ENCODE measurements around the gene PRM2. TPM values are rescaled to one million over a fixed set of nuclear protein-coding genes. Genes with fewer than 3 reads are reported as not detected.

The PRM2 gene
- total RNA-seq, 3 donors from 2014 or later (not counting 1 experiment from before 2014, with no cell fraction given) = not detected

GRCh38 chr16:11310997-11311561, 34.8 kb upstream of the PRM2 start:
- no peak for TF ChIP-seq CTCF (IDR thresholded peaks at IDR 0.05)
- no peak overlapping the region for H3K4me3 ChIP-seq (ENCODE audit: low read length)
- 63% methylated on average over 6 of the region's 10 CpGs for WGBS (ENCODE audit: insufficient coverage)
- intact Hi-C loops (cut with micrococcal nuclease) = no loop called here
- DNase-seq (peak in 1 of 2 donors; percentile 62), ATAC-seq (peak in 2 of 3 donors; percentile 45 to 46)
- H3K36me3 Mint-ChIP-seq = no peaks in the 10 kb centered on the region
- peak overlapping the region; percentile 63 for H3K27ac ChIP-seq (ENCODE audit: low read length)
- H3K9me3 Mint-ChIP-seq = no peaks in the 10 kb centered on the region
- no peaks in the 10 kb centered on the region for H3K9me3 ChIP-seq (ENCODE audit: control insufficient read depth, insufficient read depth, low read length)
- H3K27me3 ChIP-seq (ENCODE audit: control insufficient read depth, insufficient read depth, low read length) = no peaks in the 10 kb centered on the region
- peak overlapping the region in 1 of 2 donors; percentile 18 for H3K27ac Mint-ChIP-seq
- H3K4me1 Mint-ChIP-seq = peaks cover 11 to 21% of the 10 kb centered on the region in 2 donors
- H3K36me3 ChIP-seq (ENCODE audit: control insufficient read depth, insufficient read depth, low read length) = no peaks in the 10 kb centered on the region
- H3K4me1 ChIP-seq (ENCODE audit: control insufficient read depth, insufficient read depth, low read length) = peaks cover 56% of the 10 kb centered on the region
- peaks cover 0 to 9% of the 10 kb centered on the region in 2 donors for H3K27me3 Mint-ChIP-seq (ENCODE audit: low read depth in 2 of 2)
- no peak overlapping the region for H3K4me3 Mint-ChIP-seq

- H3K27me3 Mint-ChIP-seq (ENCODE audit: low read depth in 2 of 2) = peaks cover 4 to 14% of the 10 kb centered on the region in 2 donors
- Histone ChIP-seq H3K27me3 (ENCODE audit: control insufficient read depth, insufficient read depth, low read length) (no peaks in the 10 kb centered on the region), H3K36me3 (ENCODE audit: control insufficient read depth, insufficient read depth, low read length) (no peaks in the 10 kb centered on the region), H3K4me1 (ENCODE audit: control insufficient read depth, insufficient read depth, low read length) (peaks cover 56% of the 10 kb centered on the region), H3K9me3 (ENCODE audit: control insufficient read depth, insufficient read depth, low read length) (no peaks in the 10 kb centered on the region), H3K27ac (ENCODE audit: low read length) (peak overlapping the region; percentile 63), H3K4me3 (ENCODE audit: low read length) (no peak overlapping the region)
- H3K27ac Mint-ChIP-seq = no peak overlapping the region
- H3K9me3 Mint-ChIP-seq = no peaks in the 10 kb centered on the region
- no peak for ATAC-seq
- H3K4me3 Mint-ChIP-seq = no peak overlapping the region
- H3K4me1 Mint-ChIP-seq = peaks cover 11 to 21% of the 10 kb centered on the region in 2 donors
- DNase-seq = no peak
- no peaks in the 10 kb centered on the region for H3K36me3 Mint-ChIP-seq
- intact Hi-C loops (cut with micrococcal nuclease) = no loop called here
- WGBS (ENCODE audit: insufficient coverage) = 90% methylated on average over 3 of the region's 3 CpGs
- no peak for TF ChIP-seq CTCF (IDR thresholded peaks at IDR 0.05)
Measured at GRCh38 chr16:11310634-11310977, 34.3 kb upstream of the PRM2 start.

- Mint-ChIP-seq H3K4me1 (peaks cover 11 to 21% of the 10 kb centered on the region in 2 donors), H3K4me3 (no peak overlapping the region), H3K27me3 (ENCODE audit: low read depth in 2 of 2) (peaks cover 9 to 14% of the 10 kb centered on the region in 2 donors), H3K36me3 (no peaks in the 10 kb centered on the region), H3K27ac (no peak overlapping the region), H3K9me3 (no peaks in the 10 kb centered on the region)
- no peak for TF ChIP-seq CTCF (IDR thresholded peaks at IDR 0.05)
- Histone ChIP-seq H3K9me3 (ENCODE audit: control insufficient read depth, insufficient read depth, low read length) (no peaks in the 10 kb centered on the region), H3K27ac (ENCODE audit: low read length) (peak overlapping the region; percentile 63), H3K4me1 (ENCODE audit: control insufficient read depth, insufficient read depth, low read length) (peaks cover 56% of the 10 kb centered on the region), H3K36me3 (ENCODE audit: control insufficient read depth, insufficient read depth, low read length) (no peaks in the 10 kb centered on the region), H3K27me3 (ENCODE audit: control insufficient read depth, insufficient read depth, low read length) (no peaks in the 10 kb centered on the region), H3K4me3 (ENCODE audit: low read length) (no peak overlapping the region)
- intact Hi-C loops (cut with micrococcal nuclease) = no loop called here
- no peak for ATAC-seq
- no peak for DNase-seq
- 70% methylated on average over 9 of the region's 9 CpGs for WGBS (ENCODE audit: insufficient coverage)
Measured at GRCh38 chr16:11309895-11310633, 33.8 kb upstream of the PRM2 start.

Measured in natural killer cell (primary cell).